Measurements from ENCODE around the gene NEFH. TPM values are rescaled to one million over a fixed set of nuclear protein-coding genes. Genes with fewer than 3 reads are reported as not detected.

The NEFH gene
- polyA plus RNA-seq, 1 of the 3 experiments (the other 2 are of a cell fraction) = 3.5 TPM

DNA sequence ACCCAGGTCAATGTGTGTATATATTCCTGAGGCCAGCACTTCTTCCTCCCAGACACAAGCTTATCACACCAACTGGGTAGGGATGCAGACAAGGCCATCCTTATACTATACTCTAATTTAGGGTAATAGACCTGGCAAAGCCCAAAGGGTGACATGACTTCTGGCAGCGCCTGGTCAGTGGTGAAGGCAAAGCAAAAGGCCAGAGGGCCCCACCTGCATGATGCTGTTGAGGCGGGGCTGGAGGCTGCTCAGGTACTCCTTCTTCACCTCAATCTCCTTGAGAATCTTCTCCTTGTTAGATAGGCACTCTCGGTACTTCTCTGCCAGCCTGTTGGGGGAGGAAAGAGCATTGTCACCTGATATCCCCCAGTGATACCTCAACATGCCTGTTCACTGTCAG, 56.4 kb downstream of the NEFH start:
- DNase-seq = no peak
- no peak overlapping the region for H3K9ac ChIP-seq
- no peaks in the 10 kb centered on the region for H3K9me2 ChIP-seq
- ChIA-PET CTCF (interaction anchor here (1.3 to 1.6 kb wide), 2 partner anchors 19 to 25 kb away, joined by 3 to 4 read pairs; no protein-coding TSS in a partner anchor), POLR2A (no interaction called here)
- no peak overlapping the region for H3K4me3 ChIP-seq (ENCODE audit: low read depth in 2 of 2, low read length in 1 of 2)
- H3K27ac ChIP-seq (ENCODE audit: low read depth in 2 of 2, low read length in 1 of 2) = no peak overlapping the region
- no peaks in the 10 kb centered on the region for H3K27me3 ChIP-seq (ENCODE audit: insufficient read depth)
- H4K20me1 ChIP-seq (ENCODE audit: insufficient read depth) = no peaks in the 10 kb centered on the region
- no peak overlapping the region for H3K4me2 ChIP-seq
- H3K36me3 ChIP-seq (replicated peaks in 1 of 2; ENCODE audit: control insufficient read depth in 1 of 2, insufficient read depth in 2 of 2, low read length in 1 of 2) = peaks cover 67 to 88% of the 10 kb centered on the region in 2 experiments
- no peaks in the 10 kb centered on the region for H3F3A ChIP-seq (replicated peaks; ENCODE audit: insufficient read depth)
- no peak overlapping the region for H2AFZ ChIP-seq (ENCODE audit: low read depth)
- H3K79me2 ChIP-seq (ENCODE audit: insufficient read depth) = 0 out of 2 replicates have a peak, but pooled peaks cover 3% of the 10 kb centered on the region
- TF ChIP-seq GATA2 (CRISPR knock-in tag; IDR thresholded peaks at IDR 0.05) (no peak), TCF12 (IDR thresholded peaks at IDR 0.05) (no peak), YY1 (IDR thresholded peaks at IDR 0.05; ENCODE audit: low read depth) (no peak), SMC3 (IDR thresholded peaks at IDR 0.05; ENCODE audit: low read depth, low read length) (no peak), RAD21 (IDR thresholded peaks at IDR 0.05; ENCODE audit: low read length) (no peak), FOXM1 (IDR thresholded peaks at IDR 0.05; ENCODE audit: low read depth) (no peak), FOXJ3 (CRISPR knock-in tag; IDR thresholded peaks at IDR 0.05) (no peak), SIN3A (IDR thresholded peaks at IDR 0.05; ENCODE audit: borderline replicate concordance, low read depth, low read length) (no peak)
- TF ChIP-seq, protein P1, sequence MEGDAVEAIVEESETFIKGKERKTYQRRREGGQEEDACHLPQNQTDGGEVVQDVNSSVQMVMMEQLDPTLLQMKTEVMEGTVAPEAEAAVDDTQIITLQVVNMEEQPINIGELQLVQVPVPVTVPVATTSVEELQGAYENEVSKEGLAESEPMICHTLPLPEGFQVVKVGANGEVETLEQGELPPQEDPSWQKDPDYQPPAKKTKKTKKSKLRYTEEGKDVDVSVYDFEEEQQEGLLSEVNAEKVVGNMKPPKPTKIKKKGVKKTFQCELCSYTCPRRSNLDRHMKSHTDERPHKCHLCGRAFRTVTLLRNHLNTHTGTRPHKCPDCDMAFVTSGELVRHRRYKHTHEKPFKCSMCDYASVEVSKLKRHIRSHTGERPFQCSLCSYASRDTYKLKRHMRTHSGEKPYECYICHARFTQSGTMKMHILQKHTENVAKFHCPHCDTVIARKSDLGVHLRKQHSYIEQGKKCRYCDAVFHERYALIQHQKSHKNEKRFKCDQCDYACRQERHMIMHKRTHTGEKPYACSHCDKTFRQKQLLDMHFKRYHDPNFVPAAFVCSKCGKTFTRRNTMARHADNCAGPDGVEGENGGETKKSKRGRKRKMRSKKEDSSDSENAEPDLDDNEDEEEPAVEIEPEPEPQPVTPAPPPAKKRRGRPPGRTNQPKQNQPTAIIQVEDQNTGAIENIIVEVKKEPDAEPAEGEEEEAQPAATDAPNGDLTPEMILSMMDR (IDR thresholded peaks at IDR 0.05) = no peak
- TF ChIP-seq, protein P2, sequence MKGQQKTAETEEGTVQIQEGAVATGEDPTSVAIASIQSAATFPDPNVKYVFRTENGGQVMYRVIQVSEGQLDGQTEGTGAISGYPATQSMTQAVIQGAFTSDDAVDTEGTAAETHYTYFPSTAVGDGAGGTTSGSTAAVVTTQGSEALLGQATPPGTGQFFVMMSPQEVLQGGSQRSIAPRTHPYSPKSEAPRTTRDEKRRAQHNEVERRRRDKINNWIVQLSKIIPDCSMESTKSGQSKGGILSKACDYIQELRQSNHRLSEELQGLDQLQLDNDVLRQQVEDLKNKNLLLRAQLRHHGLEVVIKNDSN (IDR thresholded peaks at IDR 0.05; ENCODE audit: borderline replicate concordance, low read depth) = no peak
- H3K9me3 ChIP-seq = no peaks in the 10 kb centered on the region
- no peaks in the 10 kb centered on the region for H3K4me1 ChIP-seq (ENCODE audit: control insufficient read depth in 1 of 2, insufficient read depth in 2 of 2, low read depth in 1 of 2, low read length in 1 of 2)
- WGBS (ENCODE audit: low lambda C conversion rate) = no CpG with 5 or more reads among the region's 3 CpGs

DNA sequence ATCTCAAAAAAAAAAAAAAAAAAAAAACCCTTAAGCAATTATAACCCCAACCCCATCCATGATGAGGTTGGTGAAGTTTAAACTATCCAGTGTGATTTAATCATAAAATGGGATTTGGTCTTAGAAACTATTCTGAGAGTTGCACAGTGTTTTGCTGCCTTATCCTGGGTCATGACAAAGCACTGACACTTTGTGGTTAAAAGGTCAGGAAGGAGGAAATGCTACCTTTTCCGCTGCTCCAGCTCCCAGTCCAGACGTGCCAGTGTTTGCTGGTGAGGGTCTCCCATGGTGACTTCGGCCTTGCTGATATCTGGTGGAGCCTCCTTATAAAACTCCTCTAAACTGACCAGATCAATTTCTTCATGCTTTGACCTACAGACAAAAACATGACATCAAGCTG, 59.1 kb downstream of the NEFH start:
- Histone ChIP-seq H3K4me1 (ENCODE audit: control insufficient read depth in 1 of 2, insufficient read depth in 2 of 2, low read depth in 1 of 2, low read length in 1 of 2) (no peaks in the 10 kb centered on the region), H3K4me3 (ENCODE audit: low read depth in 2 of 2, low read length in 1 of 2) (no peak overlapping the region), H3K27ac (ENCODE audit: low read depth in 2 of 2, low read length in 1 of 2) (no peak overlapping the region), H3K4me2 (no peak overlapping the region), H4K20me1 (ENCODE audit: insufficient read depth) (no peaks in the 10 kb centered on the region), H3K9me2 (no peaks in the 10 kb centered on the region), H2AFZ (ENCODE audit: low read depth) (no peak overlapping the region), H3K79me2 (ENCODE audit: insufficient read depth) (0 out of 2 replicates have a peak, but pooled peaks cover 3% of the 10 kb centered on the region), H3K9me3 (no peaks in the 10 kb centered on the region), H3F3A (replicated peaks; ENCODE audit: insufficient read depth) (no peaks in the 10 kb centered on the region), H3K9ac (no peak overlapping the region), H3K27me3 (ENCODE audit: insufficient read depth) (no peaks in the 10 kb centered on the region), H3K36me3 (replicated peaks in 1 of 2; ENCODE audit: control insufficient read depth in 1 of 2, insufficient read depth in 2 of 2, low read length in 1 of 2) (peaks cover 60 to 82% of the 10 kb centered on the region in 2 experiments)
- TF ChIP-seq TCF12 (IDR thresholded peaks at IDR 0.05) (no peak), TEAD4 (IDR thresholded peaks at IDR 0.05; ENCODE audit: borderline replicate concordance, insufficient read depth) (no peak), ELF1 (IDR thresholded peaks at IDR 0.05) (no peak), POLR2AphosphoS5 (IDR thresholded peaks at IDR 0.05; ENCODE audit: low read depth, low read length) (no peak), MXI1 (IDR thresholded peaks at IDR 0.05; ENCODE audit: low read depth, low read length) (no peak)
- WGBS (ENCODE audit: low lambda C conversion rate) = 92% methylated on average over 3 of the region's 3 CpGs
- POLR2A ChIA-PET = no interaction called here
- CTCF ChIA-PET = interaction anchor here (1.0 kb wide), 1 partner anchor 550 kb away, joined by 3 read pairs; no protein-coding TSS in a partner anchor
- no peak for DNase-seq

Other genes with a start within 250 kb of the NEFH start
- 19.0 and 23.0 TPM in 2 replicates for gene RHBDD3, start 212.2 kb upstream of the NEFH start, polyA plus RNA-seq (2012; rRNA removed)
- gene EWSR1, start 211.9 kb upstream of the NEFH start, polyA plus RNA-seq (2012; rRNA removed) = 173 and 234 TPM in 2 replicates
- 16.8 and 21.8 TPM in 2 replicates for gene GAS2L1, start 173.6 kb upstream of the NEFH start, polyA plus RNA-seq (2012; rRNA removed)
- 0.18 and 0.36 TPM in 2 replicates for gene RASL10A, start 164.5 kb upstream of the NEFH start, polyA plus RNA-seq (2012; rRNA removed)
- gene AP1B1, start 91.6 kb upstream of the NEFH start, polyA plus RNA-seq (2012; rRNA removed) = 40.4 and 51.9 TPM in 2 replicates
- gene RFPL1, start 41.6 kb upstream of the NEFH start, polyA plus RNA-seq (2012; rRNA removed) = not detected in 2 replicates
- gene THOC5, start 73.5 kb downstream of the NEFH start, polyA plus RNA-seq (2012; rRNA removed) = 95.9 and 141 TPM in 2 replicates
- gene NIPSNAP1, start 100.9 kb downstream of the NEFH start, polyA plus RNA-seq (2012; rRNA removed) = 86.3 and 109 TPM in 2 replicates
- gene NF2, start 123.4 kb downstream of the NEFH start, polyA plus RNA-seq (2012; rRNA removed) = 43.8 and 44.1 TPM in 2 replicates
- 0.72 and 0.73 TPM in 2 replicates for gene CABP7, start 239.8 kb downstream of the NEFH start, polyA plus RNA-seq (2012; rRNA removed)